NCI-H345 treated with DMSO at 0.1 percent for 48 hours (cell line): Measurements from ENCODE around the gene PPP2R5E.
"Not testable (repeated sequence)": the region's sequence is repeated elsewhere in the genome, so short reads cannot be mapped to it uniquely, and the experiment has no call there.

Source experiments
- DNase-seq: peaks from one replicate; lab custom pipeline; 2025; ENCODE audit not compliant: unreplicated experiment; lab: John Stamatoyannopoulos, UW

Gene PPP2R5E

GRCh38 chr14:63543000-63543825, at the start of gene PPP2R5E:
TSS of gene PPP2R5E (minus strand) at chr14:63543377. CDS start at chr14:63539685, 3,692 bp downstream.
- DNase-seq = peak; percentile 98

GRCh38 chr14:63583046-63583445, 39.9 kb upstream of the PPP2R5E start:
- DNase-seq = not testable (repeated sequence)

DNA sequence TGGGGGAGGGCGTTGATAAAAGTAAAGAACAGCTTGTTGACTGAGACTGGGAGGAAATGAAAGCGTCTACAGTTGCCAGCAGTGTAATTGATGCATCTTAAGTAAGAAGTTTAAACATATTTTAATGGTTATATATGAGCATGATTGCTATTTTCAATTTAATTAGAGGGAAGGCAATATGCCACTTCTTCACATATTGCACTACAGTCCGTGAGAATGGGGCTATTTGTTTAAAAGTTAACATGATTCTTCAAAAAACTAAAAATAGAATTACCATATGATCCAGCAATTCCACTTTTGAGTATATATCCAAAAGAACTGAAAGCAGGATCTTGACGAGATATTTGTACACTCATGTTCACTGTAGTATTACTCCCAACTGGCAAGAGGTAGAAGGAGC, 38.3 kb upstream of the PPP2R5E start:
- no peak for DNase-seq

- DNase-seq = no peak
Measured at GRCh38 chr14:63578300-63578699, 35.1 kb upstream of the PPP2R5E start.

- DNase-seq = no peak
Measured at GRCh38 chr14:63573581-63573980, 30.4 kb upstream of the PPP2R5E start.

DNA sequence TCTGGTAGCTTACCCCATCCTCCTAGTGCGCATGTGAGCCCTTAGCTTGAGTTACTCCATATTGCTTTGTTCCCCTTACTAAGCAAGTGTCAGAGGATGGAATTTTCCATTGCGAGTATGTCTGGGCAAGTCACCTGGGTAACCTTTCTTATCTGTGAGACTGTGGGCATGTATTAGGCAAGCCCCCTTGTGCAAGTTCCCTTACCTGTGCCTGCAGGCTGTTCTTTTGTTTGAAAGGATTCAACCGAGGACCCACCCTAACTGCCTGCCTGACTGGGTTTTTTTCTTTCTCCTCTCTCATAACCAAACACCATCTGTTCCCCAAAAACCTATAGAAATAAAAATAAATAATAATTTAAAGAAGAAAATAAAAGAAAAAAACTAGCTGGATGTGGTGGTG, 22.3 kb upstream of the PPP2R5E start:
- no peak for DNase-seq

GRCh38 chr14:63564318-63564717, 21.1 kb upstream of the PPP2R5E start:
- no peak for DNase-seq

GRCh38 chr14:63563370-63564026, 20.3 kb upstream of the PPP2R5E start:
- no peak for DNase-seq

DNA sequence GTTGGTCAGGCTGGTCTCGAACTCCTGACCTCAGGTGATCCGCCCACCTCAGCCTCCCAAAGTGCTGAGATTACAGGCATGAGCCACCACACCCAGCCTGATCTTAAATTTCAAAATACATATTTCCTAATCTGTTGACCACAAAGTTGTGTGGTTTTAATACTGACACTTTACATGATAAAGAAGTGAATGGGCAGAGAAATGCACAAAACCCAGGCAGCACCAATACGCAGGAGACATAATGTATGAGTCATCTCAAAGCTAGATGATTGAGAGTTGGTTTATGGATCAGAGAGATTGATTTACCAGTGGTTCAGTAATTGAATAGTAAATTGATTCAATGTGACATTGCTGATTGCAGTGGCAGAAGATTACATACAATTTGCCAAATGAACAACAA, 19.2 kb upstream of the PPP2R5E start:
- DNase-seq = no peak

GRCh38 chr14:63555572-63555971, 12.4 kb upstream of the PPP2R5E start:
- no peak for DNase-seq

DNA sequence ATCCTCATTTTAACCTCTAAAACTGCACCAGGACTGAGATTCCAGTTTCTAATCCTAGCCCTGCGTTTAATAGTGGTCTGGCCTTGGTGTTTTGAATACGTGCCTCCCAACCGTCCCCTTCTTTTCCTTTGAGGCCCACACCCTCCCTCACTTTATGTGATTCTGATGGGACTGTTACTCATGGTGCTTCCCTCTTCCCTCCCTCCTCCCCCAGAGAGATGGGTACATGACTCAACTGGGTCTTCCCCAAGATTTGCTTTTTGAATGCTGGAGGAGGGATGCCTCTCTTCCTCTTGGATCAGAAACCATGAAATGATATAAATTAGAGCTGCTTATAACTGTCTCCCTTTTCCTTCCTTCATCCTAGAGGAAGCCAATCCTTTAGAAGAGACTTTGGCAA, 8.2 kb upstream of the PPP2R5E start:
- no peak for DNase-seq

- DNase-seq = no peak
Measured at GRCh38 chr14:63547798-63548335, 4.7 kb upstream of the PPP2R5E start.

DNA sequence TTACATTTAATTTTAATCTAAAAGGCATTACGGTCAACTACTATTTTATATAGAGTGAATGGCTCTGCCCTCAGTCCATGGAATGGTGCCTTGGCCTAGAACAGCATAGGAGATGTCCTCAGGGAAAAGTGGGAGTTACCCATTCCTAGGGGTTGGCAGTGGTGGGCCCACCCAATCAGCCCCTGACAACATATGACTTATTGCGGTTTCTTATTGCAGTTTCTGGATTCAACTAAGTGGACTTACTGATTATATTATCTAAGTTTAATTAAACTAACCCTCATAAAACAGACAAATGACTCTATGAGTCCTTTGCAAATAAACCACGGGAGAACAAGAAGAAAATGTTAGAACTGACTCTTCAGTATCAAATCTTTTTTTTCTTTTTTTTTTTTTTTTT, 2.3 kb upstream of the PPP2R5E start:
- DNase-seq = no peak

DNA sequence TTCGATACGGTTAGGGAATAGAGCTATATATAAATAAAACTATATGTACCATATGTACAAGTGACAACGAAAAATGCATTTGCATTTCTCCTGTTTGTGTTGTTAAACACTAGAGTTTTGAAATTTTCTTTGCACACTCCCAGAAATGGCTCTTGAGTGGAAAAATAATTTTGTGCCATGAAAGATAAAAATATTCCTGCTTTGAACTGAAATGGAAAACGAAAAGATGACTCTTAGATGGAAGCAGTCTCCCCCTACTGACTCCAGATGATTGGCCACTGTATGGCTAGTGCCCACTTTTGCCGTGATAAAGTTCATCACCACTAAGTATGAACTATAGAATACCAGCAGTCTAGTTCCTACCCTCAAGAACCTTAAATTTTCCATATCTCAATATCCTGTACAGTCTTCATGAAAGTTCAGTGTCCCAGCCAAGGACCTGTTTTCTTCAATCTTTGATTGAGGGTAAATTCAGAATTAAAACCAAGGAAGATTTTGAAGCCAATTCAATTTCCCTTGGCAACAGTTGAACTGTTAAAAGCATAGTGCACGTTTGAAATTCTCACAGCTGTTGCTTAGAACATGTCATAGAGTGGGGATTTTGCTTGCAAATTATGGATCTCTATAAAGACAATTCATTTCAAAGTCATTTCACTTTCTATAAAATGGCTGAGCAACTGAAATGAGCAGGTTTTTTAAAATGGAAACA, 1.6 kb upstream of the PPP2R5E start:
- no peak for DNase-seq

DNA sequence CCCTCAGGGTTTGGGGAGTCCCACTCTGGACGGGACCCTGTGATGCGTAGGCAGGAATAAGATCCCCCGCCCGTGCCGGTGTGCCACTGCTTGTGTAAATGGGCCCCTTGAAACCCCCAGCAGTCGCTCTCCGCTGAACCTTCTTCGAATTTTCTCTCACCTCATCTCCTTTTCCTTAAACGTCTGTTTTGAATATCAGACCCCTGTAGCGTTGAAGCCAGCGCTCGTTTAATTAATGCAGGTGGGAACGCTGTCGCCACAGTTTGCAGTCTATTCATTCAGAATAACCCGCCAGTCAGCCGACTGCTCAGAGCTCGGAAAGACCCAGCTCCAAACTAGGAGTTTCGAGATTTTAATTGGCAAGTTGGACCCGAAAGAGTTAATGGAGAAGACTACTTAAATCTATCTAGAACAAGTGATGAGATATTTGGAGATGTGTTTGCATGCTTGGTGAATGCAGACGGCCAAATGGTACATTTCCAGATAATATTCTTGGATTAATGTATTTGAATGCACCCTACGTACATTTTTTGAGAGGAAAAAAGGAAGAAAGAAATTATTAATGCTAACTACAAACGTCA, 739 bp upstream of the PPP2R5E start:
- no peak for DNase-seq

DNA sequence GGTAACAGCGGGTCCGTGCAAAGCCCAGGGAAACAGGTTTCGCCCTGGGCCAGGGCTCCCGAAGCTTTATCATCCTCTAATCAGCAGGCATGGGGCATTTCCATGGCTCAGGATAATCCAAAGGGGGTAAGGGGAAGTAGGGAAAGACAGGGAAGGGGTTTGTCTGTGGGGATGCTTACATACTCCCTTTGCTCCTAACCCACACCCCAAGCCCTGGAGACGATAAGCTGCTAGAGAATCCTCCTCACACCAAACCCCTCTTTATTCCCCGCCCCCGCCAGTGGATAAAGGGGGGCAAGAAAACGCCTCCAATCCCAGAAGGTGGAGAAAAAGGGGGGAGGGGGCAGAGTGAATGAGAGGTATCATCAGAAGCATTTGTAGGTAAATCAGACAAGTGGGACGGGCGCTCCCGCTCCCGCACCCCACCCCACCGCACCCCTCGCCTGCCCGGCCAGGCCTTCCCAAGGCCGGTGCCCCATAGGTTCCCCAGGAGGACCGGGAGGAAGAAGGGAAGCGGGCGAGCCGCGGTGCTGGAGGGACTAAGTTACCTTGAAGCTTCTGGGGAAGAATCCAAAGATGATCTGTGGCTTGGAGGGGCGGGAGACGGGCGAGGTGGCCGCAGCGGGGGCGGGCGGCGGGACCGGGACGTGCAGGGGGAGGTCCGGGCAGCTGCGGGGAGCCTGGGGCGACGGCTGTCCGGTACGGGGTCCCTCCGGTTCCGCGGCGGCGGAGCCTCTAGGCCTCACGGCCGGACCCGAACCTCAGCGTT, 762 bp downstream of the PPP2R5E start:
- DNase-seq = no peak

DNA sequence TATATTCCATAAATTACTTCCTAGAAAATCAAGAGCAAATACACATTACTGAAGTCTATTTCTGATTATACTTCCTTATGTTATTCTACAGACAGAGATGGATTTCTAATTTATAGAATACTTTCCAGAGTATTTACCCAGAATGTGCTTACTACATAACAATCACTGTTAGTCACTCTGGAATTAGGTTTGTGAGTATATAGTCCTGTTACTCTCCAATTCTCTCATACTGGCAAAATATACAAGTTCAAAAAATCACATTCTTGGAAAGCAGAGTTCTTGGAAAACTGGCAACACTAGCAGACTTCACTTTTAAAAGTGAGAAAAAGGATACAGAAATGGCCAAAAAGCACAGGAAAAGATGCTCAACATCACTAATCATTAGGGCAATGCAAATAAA, 7.3 kb downstream of the PPP2R5E start:
- DNase-seq = no peak

DNA sequence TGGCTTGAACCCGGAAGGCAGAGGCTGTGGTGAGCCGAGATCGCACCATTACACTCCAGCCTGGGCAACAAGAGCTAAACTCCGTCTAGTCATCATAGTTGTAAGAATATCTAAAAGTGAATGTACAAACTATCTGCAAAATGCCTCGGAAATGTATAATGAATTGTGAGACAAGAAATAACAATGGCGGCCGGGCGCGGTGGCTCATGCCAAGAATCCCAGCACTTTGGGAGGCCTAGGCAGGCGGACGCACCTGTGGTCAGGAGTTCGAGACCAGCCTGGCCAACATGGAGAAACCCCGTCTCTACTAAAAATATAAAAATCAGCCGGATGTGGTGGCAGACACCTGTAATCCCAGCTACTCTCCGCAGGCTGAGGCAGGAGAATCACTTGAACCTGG, 9.7 kb downstream of the PPP2R5E start:
- DNase-seq = no peak

GRCh38 chr14:63524537-63525155, 18.5 kb downstream of the PPP2R5E start:
- no peak for DNase-seq
